GM12892 (cell line): ENCODE data around the gene TOMM20.

Experiments used
- POLR2A ChIP-seq: IDR thresholded peaks from 2 replicates; pipeline ENCODE4 v1.6.1; 2011; ENCODE audit warnings: low read depth, low read length, control low read depth
- POLR2AphosphoS5 ChIP-seq: IDR thresholded peaks from 2 replicates; pipeline ENCODE4 v1.6.1; 2011; ENCODE audit warnings: low read depth, low read length, control low read depth
- TAF1 ChIP-seq: IDR thresholded peaks from 2 replicates; pipeline ENCODE4 v1.6.1; 2011; ENCODE audit warnings: low read depth, mild to moderate bottlenecking, control low read depth, low read length, borderline replicate concordance

GRCh38 chr1:235088907-235089306 is 39.7 kb downstream of the TOMM20 start:
- TF ChIP-seq TAF1, result no peak
- no peak for TF ChIP-seq POLR2A
- no peak for TF ChIP-seq POLR2AphosphoS5
